H9 (cell line): Measurements from ENCODE around the gene BYSL. TPM values are rescaled to one million over a fixed set of nuclear protein-coding genes. Genes with fewer than 3 reads are reported as not detected.

Experiments used
- DNase-seq: peaks from one replicate; pipeline ENCODE4 v3.0.0-alpha.2; 2017
- H2AFZ ChIP-seq: one replicate; pipeline ENCODE4 v1.6.1; 2013; ENCODE audit warnings: mild to moderate bottlenecking, low read length, control low read depth, moderate library complexity
- H2AK5ac ChIP-seq: 2 replicates; pipeline ENCODE4 v1.6.1; 2013; ENCODE audit warnings: low read length, control low read depth, mixed read lengths; ENCODE audit not compliant: insufficient read length
- H2BK120ac ChIP-seq: one replicate; pipeline ENCODE4 v1.6.1; 2013; ENCODE audit warnings: low read depth, mild to moderate bottlenecking, low read length, control low read depth, inconsistent platforms; ENCODE audit not compliant: poor library complexity, severe bottlenecking
- H2BK12ac ChIP-seq: 2 replicates; pipeline ENCODE4 v1.6.1; 2013; ENCODE audit warnings: low read length, control low read depth, mixed read lengths, low read depth; ENCODE audit not compliant: insufficient read length
- H2BK15ac ChIP-seq: 2 replicates; pipeline ENCODE4 v1.6.1; 2013; ENCODE audit warnings: low read depth, low read length, control low read depth
- H2BK20ac ChIP-seq: one replicate; pipeline ENCODE4 v1.6.1; 2013; ENCODE audit warnings: low read depth, mild to moderate bottlenecking, low read length, control low read depth, inconsistent platforms; ENCODE audit not compliant: poor library complexity, severe bottlenecking
- H2BK5ac ChIP-seq: 2 replicates; pipeline ENCODE4 v1.6.1; 2013; ENCODE audit warnings: low read length, control low read depth, mixed read lengths; ENCODE audit not compliant: insufficient read length
- H3K14ac ChIP-seq: 2 replicates; pipeline ENCODE4 v1.6.1; 2013; ENCODE audit warnings: low read length, control low read depth; ENCODE audit not compliant: insufficient read depth
- H3K18ac ChIP-seq: 2 replicates; pipeline ENCODE4 v1.6.1; 2013; ENCODE audit warnings: low read depth, mild to moderate bottlenecking, mixed read lengths, low read length, control low read depth; ENCODE audit not compliant: insufficient read length
- H3K23ac ChIP-seq: 2 replicates; pipeline ENCODE4 v1.6.1; 2013; ENCODE audit warnings: low read length, control low read depth, mixed read lengths, low read depth; ENCODE audit not compliant: insufficient read length
- H3K23me2 ChIP-seq: 2 replicates; pipeline ENCODE4 v1.6.1; 2013; ENCODE audit warnings: low read depth, mild to moderate bottlenecking, mixed read lengths, low read length, control low read depth; ENCODE audit not compliant: insufficient read length, poor library complexity, severe bottlenecking
- H3K27ac ChIP-seq: 2 replicates; pipeline ENCODE4 v1.5.1; 2013; ENCODE audit warnings: low read length, control low read depth, mixed read lengths, low read depth; ENCODE audit not compliant: insufficient read length
- H3K27me3 ChIP-seq: 2 replicates; pipeline ENCODE4 v1.6.1; 2013; ENCODE audit warnings: low read length, control low read depth, inconsistent platforms; ENCODE audit not compliant: insufficient read depth
- H3K4ac ChIP-seq: 2 replicates; pipeline ENCODE4 v1.6.1; 2013; ENCODE audit warnings: low read depth, mild to moderate bottlenecking, control low read depth, inconsistent platforms, low read length, moderate library complexity
- H3K4me1 ChIP-seq: 2 replicates; pipeline ENCODE4 v1.6.1; 2013; ENCODE audit warnings: low read length, control low read depth, inconsistent platforms; ENCODE audit not compliant: insufficient read depth
- H3K4me2 ChIP-seq: 2 replicates; pipeline ENCODE4 v1.6.1; 2013; ENCODE audit warnings: low read length, control low read depth, mixed read lengths; ENCODE audit not compliant: insufficient read length, insufficient read depth
- H3K56ac ChIP-seq: 2 replicates; pipeline ENCODE4 v1.6.1; 2013; ENCODE audit warnings: low read depth, mild to moderate bottlenecking, mixed read lengths, low read length, control low read depth; ENCODE audit not compliant: insufficient read length
- H3K79me1 ChIP-seq: 2 replicates; pipeline ENCODE4 v1.6.1; 2013; ENCODE audit warnings: low read depth, mild to moderate bottlenecking, moderate library complexity, low read length, control low read depth, inconsistent platforms; ENCODE audit not compliant: insufficient read depth, poor library complexity, severe bottlenecking
- H3K79me2 ChIP-seq: 2 replicates; pipeline ENCODE4 v1.6.1; 2013; ENCODE audit warnings: low read length, control low read depth, inconsistent platforms; ENCODE audit not compliant: insufficient read depth
- H3K9ac ChIP-seq: 2 replicates; pipeline ENCODE4 v1.6.1; 2013; ENCODE audit warnings: low read length, control low read depth, mixed read lengths; ENCODE audit not compliant: insufficient read length; ENCODE audit errors: extremely low read depth
- H3K9me3 ChIP-seq: one replicate; pipeline ENCODE4 v1.6.1; 2013; ENCODE audit warnings: low read depth, low read length, inconsistent platforms; ENCODE audit not compliant: control insufficient read depth
- H3T11ph ChIP-seq: one replicate; pipeline ENCODE4 v1.6.1; 2013; ENCODE audit warnings: mild to moderate bottlenecking, low read length, control low read depth, inconsistent platforms
- H4K20me1 ChIP-seq: one replicate; pipeline ENCODE4 v1.6.1; 2013; ENCODE audit not compliant: control insufficient read depth, insufficient read length, insufficient read depth
- H4K5ac ChIP-seq: 2 replicates; pipeline ENCODE4 v1.6.1; 2013; ENCODE audit warnings: low read depth, mild to moderate bottlenecking, mixed read lengths, low read length, control low read depth; ENCODE audit not compliant: insufficient read length
- H4K8ac ChIP-seq: replicated peaks from 2 replicates; pipeline ENCODE4 v1.6.1; 2013; ENCODE audit warnings: low read length, control low read depth, mixed read lengths, low read depth; ENCODE audit not compliant: insufficient read length
- H4K91ac ChIP-seq: 2 replicates; pipeline ENCODE4 v1.6.1; 2013; ENCODE audit warnings: low read depth, mild to moderate bottlenecking, moderate library complexity, mixed read lengths, low read length, control low read depth; ENCODE audit not compliant: insufficient read length
- H3K27ac Mint-ChIP-seq, 3 experiments: 2 replicates in 2 of 3; 3 replicates in 1 of 3; pipeline ENCODE4 v1.8.0; 2020 to 2021; ENCODE audit warnings: mixed read lengths in 3 of 3, mild to moderate bottlenecking in 1 of 3, moderate library complexity in 1 of 3
- H3K27me3 Mint-ChIP-seq: 2 replicates; pipeline ENCODE4 v1.8.0; 2021; ENCODE audit warnings: low read depth, mild to moderate bottlenecking, moderate library complexity, mixed read lengths
- H3K36me3 Mint-ChIP-seq, 3 experiments: 2 replicates in 2 of 3; 3 replicates in 1 of 3; pipeline ENCODE4 v1.8.0; 2020 to 2021; ENCODE audit warnings: low read depth in 3 of 3, mixed read lengths in 3 of 3; ENCODE audit not compliant: insufficient read depth in 1 of 3
- H3K4me1 Mint-ChIP-seq, 2 experiments: 2 replicates each; pipeline ENCODE4 v1.8.0; 2020; ENCODE audit warnings: mixed read lengths in 2 of 2
- H3K4me3 Mint-ChIP-seq, 2 experiments: 2 replicates in 1 of 2; 3 replicates in 1 of 2; pipeline ENCODE4 v1.8.0; 2020 to 2021; ENCODE audit warnings: mild to moderate bottlenecking in 2 of 2, mixed read lengths in 2 of 2, moderate library complexity in 1 of 2
- H3K9me3 Mint-ChIP-seq, 2 experiments: 2 replicates in 1 of 2; 3 replicates in 1 of 2; pipeline ENCODE4 v1.8.0; 2020; ENCODE audit warnings: mild to moderate bottlenecking in 2 of 2, mixed read lengths in 2 of 2, moderate library complexity in 1 of 2
- CTCF ChIP-seq: fragments of 200-600 bp; sonication (generic); conservative IDR thresholded peaks from 3 replicates; pipeline ENCODE4 v1.8.0; 2021; ENCODE audit warnings: antibody characterized with exemption, mild to moderate bottlenecking
- WGBS: extraction: QIAGEN DNeasy Blood & Tissue Kit; methylation state at CpG from one replicate; pipeline ENCODE4 v1.1.7; 2013; ENCODE audit warnings: missing lambda C conversion rate, low lambda C conversion rate, mixed read lengths; ENCODE audit not compliant: insufficient read length; ENCODE audit errors: extremely low coverage; 5-methylcytosine and 5-hydroxymethylcytosine counted together
- total RNA-seq: library from RNA; stranded (reverse); gene quantifications from 2 replicates; pipeline ENCODE4 v1.2.1, GENCODE V29; 2021

The BYSL gene
- total RNA-seq, 1 experiment from 2014 or later: 71.1 TPM

DNA sequence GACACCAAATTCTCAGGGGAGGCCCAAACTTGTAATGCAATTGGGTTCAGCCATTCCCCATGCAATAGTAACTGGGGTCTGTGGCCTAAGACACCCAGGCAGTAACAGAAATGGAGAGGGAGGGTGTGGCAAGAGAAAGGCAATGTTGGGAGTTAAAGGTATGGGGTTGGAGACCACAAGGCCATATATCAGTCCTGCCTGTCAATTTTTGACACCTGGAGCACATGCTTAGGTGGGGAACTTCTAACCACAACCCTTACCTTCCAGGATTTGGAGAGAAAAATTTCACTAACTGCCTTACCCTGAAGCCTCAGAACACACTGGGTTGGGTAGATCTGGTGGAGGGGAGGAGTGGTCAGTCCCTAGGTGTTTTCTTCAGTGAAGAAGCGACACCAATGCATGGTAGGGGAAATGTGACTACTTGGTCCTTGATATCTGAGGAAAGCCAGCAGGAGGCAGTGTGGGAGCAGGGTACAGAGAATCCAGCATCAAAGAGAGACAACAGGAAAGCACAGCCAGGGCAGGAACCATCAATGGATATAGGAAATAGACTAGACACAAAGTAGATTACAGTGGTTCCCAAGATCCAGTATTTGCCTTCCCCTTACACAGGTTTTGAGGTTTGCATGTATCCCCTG lies 19.3 kb upstream of the BYSL start:
- no peak overlapping the region for H2BK12ac ChIP-seq
- H3K23ac ChIP-seq: no peak overlapping the region
- no peaks in the 10 kb centered on the region for H3K27me3 ChIP-seq
- H4K5ac ChIP-seq: no peak overlapping the region
- Mint-ChIP-seq H3K9me3 (no peaks in the 10 kb centered on the region), H3K27ac (peak overlapping the region in 1 of 3 experiments; percentile 59; a peak in 2 of 7 replicates), H3K4me1 (no peaks in the 10 kb centered on the region), H3K27me3 (no peaks in the 10 kb centered on the region), H3K36me3 (peaks cover 3 to 36% (median 26%) of the 10 kb centered on the region in 3 experiments; a peak in 6 of 7 replicates), H3K4me3 (no peak overlapping the region)
- H3K4me1 ChIP-seq: no peaks in the 10 kb centered on the region
- H4K91ac ChIP-seq: no peak overlapping the region
- no peak overlapping the region for H2AFZ ChIP-seq
- H3K27ac ChIP-seq: no peak overlapping the region
- no peaks in the 10 kb centered on the region for H3K79me1 ChIP-seq
- no peak overlapping the region for H2BK20ac ChIP-seq
- H3K56ac ChIP-seq: no peak overlapping the region
- H2BK5ac ChIP-seq: no peak overlapping the region
- H3K18ac ChIP-seq: no peak overlapping the region
- DNase-seq: peak; percentile 47
- no peak overlapping the region for H2BK15ac ChIP-seq
- peak; percentile 59 for TF ChIP-seq CTCF
- no peak overlapping the region for H3K4ac ChIP-seq
- no peaks in the 10 kb centered on the region for H3K79me2 ChIP-seq
- no peak overlapping the region for H2AK5ac ChIP-seq
- H2BK120ac ChIP-seq: no peak overlapping the region
- H3K23me2 ChIP-seq: no peaks in the 10 kb centered on the region
- H4K8ac ChIP-seq: no peak overlapping the region
- no CpG with 5 or more reads among the region's 1 CpG for WGBS
- H3T11ph ChIP-seq: no peak overlapping the region
- no peak overlapping the region for H3K4me2 ChIP-seq
- no peak overlapping the region for H3K14ac ChIP-seq
- H3K9me3 ChIP-seq: no peaks in the 10 kb centered on the region
- no peaks in the 10 kb centered on the region for H4K20me1 ChIP-seq
- H3K9ac ChIP-seq: no peak overlapping the region
